ENCODE data around the gene CDIP1. TPM values are rescaled to one million over a fixed set of nuclear protein-coding genes. Genes with fewer than 3 reads are reported as not detected.
A peak's percentile ranks its signal among the peaks of the same experiment; 100 is the strongest.

Gene CDIP1
- total RNA-seq, 1 experiment from 2014 or later, result not detected

- DNase-seq (ENCODE audit: low spot score), result no peak
Measured at GRCh38 chr16:4515611-4516233, 22.9 kb downstream of the CDIP1 start.

- no peak for DNase-seq (ENCODE audit: low spot score)
Measured at GRCh38 chr16:4514606-4515005, 24.0 kb downstream of the CDIP1 start.

GRCh38 chr16:4513881-4514280, 24.7 kb downstream of the CDIP1 start:
- no peak for DNase-seq (ENCODE audit: low spot score)

GRCh38 chr16:4513086-4513860, 25.3 kb downstream of the CDIP1 start:
- no peak for DNase-seq (ENCODE audit: low spot score)

GRCh38 chr16:4512473-4512872, 26.1 kb downstream of the CDIP1 start:
- DNase-seq (ENCODE audit: low spot score), result no peak

GRCh38 chr16:4511441-4512082, 27.0 kb downstream of the CDIP1 start:
- peak; percentile 78 for DNase-seq (ENCODE audit: low spot score)

- DNase-seq (ENCODE audit: low spot score), result no peak
Measured at GRCh38 chr16:4510747-4511426, 27.7 kb downstream of the CDIP1 start.

- DNase-seq (ENCODE audit: low spot score), result no peak
Measured at GRCh38 chr16:4510131-4510530, 28.4 kb downstream of the CDIP1 start.

- no peak for DNase-seq (ENCODE audit: low spot score)
Measured at GRCh38 chr16:4509420-4509819, 29.2 kb downstream of the CDIP1 start.

GRCh38 chr16:4508806-4509205, 29.8 kb downstream of the CDIP1 start:
- no peak for DNase-seq (ENCODE audit: low spot score)

- DNase-seq (ENCODE audit: low spot score), result no peak
Measured at GRCh38 chr16:4507588-4508345, 30.8 kb downstream of the CDIP1 start.

- DNase-seq (ENCODE audit: low spot score), result peak; percentile 73
Measured at GRCh38 chr16:4506450-4506849, 32.1 kb downstream of the CDIP1 start.

GRCh38 chr16:4505356-4506147, 33.0 kb downstream of the CDIP1 start:
- DNase-seq (ENCODE audit: low spot score), result no peak

GRCh38 chr16:4501071-4501478, 37.5 kb downstream of the CDIP1 start:
- no peak for DNase-seq (ENCODE audit: low spot score)

- no peak for DNase-seq (ENCODE audit: low spot score)
Measured at GRCh38 chr16:4500272-4500671, 38.3 kb downstream of the CDIP1 start.

GRCh38 chr16:4499196-4499555, 39.4 kb downstream of the CDIP1 start:
- no peak for DNase-seq (ENCODE audit: low spot score)

GRCh38 chr16:4498546-4499195, 39.9 kb downstream of the CDIP1 start:
- DNase-seq (ENCODE audit: low spot score), result no peak

- DNase-seq (ENCODE audit: low spot score), result no peak
Measured at GRCh38 chr16:4496305-4496704, 42.3 kb downstream of the CDIP1 start.

- no peak for DNase-seq (ENCODE audit: low spot score)
Measured at GRCh38 chr16:4495766-4496165, 42.8 kb downstream of the CDIP1 start.

Data from HT-29 (cell line).